Mucosa of descending colon (tissue), 3 donors: ENCODE results near the gene FMNL3. TPM values are rescaled to one million over a fixed set of nuclear protein-coding genes. Genes with fewer than 3 reads are reported as not detected.
"Not testable (repeated sequence)": the region's sequence is repeated elsewhere in the genome, so short reads cannot be mapped to it uniquely, and the experiment has no call there.

Experiments used
- ATAC-seq: fragments of 200-7000 bp; cut with Tn5 transposase; one replicate; pipeline ENCODE4 v1.9.1; 2020; ENCODE audit warnings: mild to moderate bottlenecking, moderate library complexity
- DNase-seq, 3 donors: peaks; one replicate each; pipeline ENCODE4 v3.0.0-alpha.2; 2020
- H3K36me3 ChIP-seq: fragments of 200-600 bp; one replicate; pipeline ENCODE4 v1.8.0; 2021; ENCODE audit warnings: low read depth, mild to moderate bottlenecking
- H3K4me1 ChIP-seq: fragments of 200-600 bp; one replicate; pipeline ENCODE4 v1.8.0; 2021; ENCODE audit warnings: low read depth, mild to moderate bottlenecking
- H3K4me3 ChIP-seq: fragments of 200-600 bp; one replicate; pipeline ENCODE4 v1.8.0; 2021; ENCODE audit warnings: mild to moderate bottlenecking
- H3K9me3 ChIP-seq: fragments of 200-600 bp; one replicate; pipeline ENCODE4 v1.8.0; 2021; ENCODE audit warnings: mild to moderate bottlenecking
- intact Hi-C, 2 donors: fragments of 100-400 bp; cut with DNase I in 1 of 2; cut with micrococcal nuclease in 1 of 2; formaldehyde crosslinking; loops; one replicate each; pipeline versions ENCODE4 v1.11.0 to v1.11.1; 2022; cut with DNase I, micrococcal nuclease
- total RNA-seq, 3 donors: library from RNA; stranded (reverse); fragmentation: NEBNext Ultra II Directional in 2 of 3; extraction: Animal tissue kit (Norgen Biotek cat#: 25700) in 2 of 3; gene quantifications; one replicate each; pipeline versions ENCODE4 v1.2.1 to v1.2.4, GENCODE V29; 2021 to 2023
- TF ChIP-seq, protein P1 (sequence below): fragments of 200-600 bp; IDR thresholded peaks from one replicate; pipeline ENCODE4 v1.8.0; 2022; ENCODE audit warnings: antibody characterized with exemption, mild to moderate bottlenecking
- donor health status: DM: no; HTN: no; CAD: no; lungs with moderate emphysema.
- donor health status: DM: no; HTN: no; CAD: no.
- donor health status: DM: no; HTN: yes; CAD: no.

FMNL3 gene
- total RNA-seq, 3 donors from 2014 or later: 4.2 to 13.4 (median 7.1) TPM

DNA sequence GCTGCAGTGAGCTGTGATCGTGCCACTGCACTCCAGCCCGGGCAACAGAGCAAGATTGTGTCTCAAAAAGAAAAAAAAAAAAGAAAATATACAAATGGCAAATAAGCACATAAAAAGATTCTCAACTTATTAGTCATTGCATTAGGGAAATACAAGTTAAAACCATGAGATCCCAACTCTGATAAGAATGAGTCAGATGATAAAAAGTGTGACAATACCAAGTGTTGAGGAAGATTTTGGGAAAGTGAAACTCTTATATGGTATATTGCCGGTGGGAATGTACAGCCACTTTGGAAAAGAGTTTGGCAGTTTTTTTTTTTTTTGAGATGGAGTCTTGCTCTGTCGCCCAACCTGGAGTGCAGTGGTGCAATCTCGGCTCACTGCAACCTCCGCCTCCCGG is 91.5 kb downstream of the FMNL3 start:
- DNase-seq (no peak), ATAC-seq (no peak)
- Histone ChIP-seq H3K4me3 (no peak overlapping the region), H3K36me3 (no peaks in the 10 kb centered on the region), H3K4me1 (no peaks in the 10 kb centered on the region), H3K9me3 (no peaks in the 10 kb centered on the region)
- intact Hi-C loops: no loop called here
- TF ChIP-seq, protein P1, sequence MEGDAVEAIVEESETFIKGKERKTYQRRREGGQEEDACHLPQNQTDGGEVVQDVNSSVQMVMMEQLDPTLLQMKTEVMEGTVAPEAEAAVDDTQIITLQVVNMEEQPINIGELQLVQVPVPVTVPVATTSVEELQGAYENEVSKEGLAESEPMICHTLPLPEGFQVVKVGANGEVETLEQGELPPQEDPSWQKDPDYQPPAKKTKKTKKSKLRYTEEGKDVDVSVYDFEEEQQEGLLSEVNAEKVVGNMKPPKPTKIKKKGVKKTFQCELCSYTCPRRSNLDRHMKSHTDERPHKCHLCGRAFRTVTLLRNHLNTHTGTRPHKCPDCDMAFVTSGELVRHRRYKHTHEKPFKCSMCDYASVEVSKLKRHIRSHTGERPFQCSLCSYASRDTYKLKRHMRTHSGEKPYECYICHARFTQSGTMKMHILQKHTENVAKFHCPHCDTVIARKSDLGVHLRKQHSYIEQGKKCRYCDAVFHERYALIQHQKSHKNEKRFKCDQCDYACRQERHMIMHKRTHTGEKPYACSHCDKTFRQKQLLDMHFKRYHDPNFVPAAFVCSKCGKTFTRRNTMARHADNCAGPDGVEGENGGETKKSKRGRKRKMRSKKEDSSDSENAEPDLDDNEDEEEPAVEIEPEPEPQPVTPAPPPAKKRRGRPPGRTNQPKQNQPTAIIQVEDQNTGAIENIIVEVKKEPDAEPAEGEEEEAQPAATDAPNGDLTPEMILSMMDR: no peak

DNA sequence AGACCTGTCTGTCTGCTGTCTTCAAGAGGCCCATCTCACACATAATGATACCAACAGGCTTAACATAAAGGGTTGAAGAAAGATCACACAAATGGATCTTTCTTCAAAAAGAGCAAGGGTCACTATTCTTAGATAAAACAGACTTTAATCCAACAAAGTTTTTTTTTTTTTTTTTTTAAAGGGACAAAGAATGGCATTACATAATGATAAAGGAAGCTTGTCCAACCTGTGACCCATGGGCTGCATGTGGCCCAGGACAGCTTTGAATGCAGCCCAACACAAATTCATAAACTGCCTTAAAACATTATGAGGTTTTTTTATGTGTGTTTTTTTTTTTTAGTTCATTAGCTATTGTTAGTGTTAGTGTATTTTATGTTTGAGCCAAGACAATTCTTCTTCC is 95.0 kb downstream of the FMNL3 start:
- no peak overlapping the region for H3K4me3 ChIP-seq
- ATAC-seq (no peak), DNase-seq (no peak)
- H3K9me3 ChIP-seq: no peaks in the 10 kb centered on the region
- intact Hi-C loops: no loop called here
- no peaks in the 10 kb centered on the region for H3K4me1 ChIP-seq
- H3K36me3 ChIP-seq: no peaks in the 10 kb centered on the region
- TF ChIP-seq, protein P1: no peak

DNA sequence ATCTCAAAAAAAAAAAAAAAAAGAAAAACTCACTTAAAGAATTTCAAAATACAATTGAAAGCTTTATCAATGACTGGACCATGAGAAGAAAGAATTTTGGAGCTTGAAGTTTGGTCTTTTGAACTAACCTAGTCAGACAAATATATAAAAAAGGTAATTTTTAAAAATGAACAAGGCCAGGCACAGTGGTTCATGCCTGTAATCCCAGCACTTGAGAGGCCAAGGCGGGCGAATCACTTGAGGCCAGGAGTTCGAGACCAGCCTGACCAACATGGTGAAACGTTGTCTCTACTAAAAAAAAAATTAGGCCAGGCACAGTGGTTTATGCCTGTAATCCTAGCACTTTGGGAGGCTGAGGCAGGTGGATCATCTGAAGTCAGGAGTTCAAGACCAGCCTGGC is 96.4 kb downstream of the FMNL3 start:
- H3K36me3 ChIP-seq, H3K4me3 ChIP-seq, DNase-seq, H3K4me1 ChIP-seq, ATAC-seq, intact Hi-C loops, H3K9me3 ChIP-seq: not testable (repeated sequence)

DNA sequence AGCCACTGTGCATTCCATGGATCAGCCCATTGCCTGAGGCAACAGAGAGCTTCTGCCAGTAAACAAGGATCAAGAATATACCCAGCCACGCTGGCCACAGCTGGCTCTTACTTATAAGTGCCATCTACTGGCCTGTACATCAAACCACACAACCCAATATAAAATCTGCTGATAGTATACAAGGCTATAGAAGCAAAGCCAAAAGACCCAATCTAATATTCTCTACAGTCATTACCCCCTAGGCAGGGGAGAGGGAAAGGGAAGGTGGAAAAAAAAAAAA is 97.4 kb downstream of the FMNL3 start:
- ATAC-seq: no peak
- no peak for DNase-seq
- intact Hi-C loops: no loop called here
- Histone ChIP-seq H3K9me3 (no peaks in the 10 kb centered on the region), H3K36me3 (no peaks in the 10 kb centered on the region), H3K4me3 (no peak overlapping the region), H3K4me1 (no peaks in the 10 kb centered on the region)
- TF ChIP-seq, protein P1: no peak

DNA sequence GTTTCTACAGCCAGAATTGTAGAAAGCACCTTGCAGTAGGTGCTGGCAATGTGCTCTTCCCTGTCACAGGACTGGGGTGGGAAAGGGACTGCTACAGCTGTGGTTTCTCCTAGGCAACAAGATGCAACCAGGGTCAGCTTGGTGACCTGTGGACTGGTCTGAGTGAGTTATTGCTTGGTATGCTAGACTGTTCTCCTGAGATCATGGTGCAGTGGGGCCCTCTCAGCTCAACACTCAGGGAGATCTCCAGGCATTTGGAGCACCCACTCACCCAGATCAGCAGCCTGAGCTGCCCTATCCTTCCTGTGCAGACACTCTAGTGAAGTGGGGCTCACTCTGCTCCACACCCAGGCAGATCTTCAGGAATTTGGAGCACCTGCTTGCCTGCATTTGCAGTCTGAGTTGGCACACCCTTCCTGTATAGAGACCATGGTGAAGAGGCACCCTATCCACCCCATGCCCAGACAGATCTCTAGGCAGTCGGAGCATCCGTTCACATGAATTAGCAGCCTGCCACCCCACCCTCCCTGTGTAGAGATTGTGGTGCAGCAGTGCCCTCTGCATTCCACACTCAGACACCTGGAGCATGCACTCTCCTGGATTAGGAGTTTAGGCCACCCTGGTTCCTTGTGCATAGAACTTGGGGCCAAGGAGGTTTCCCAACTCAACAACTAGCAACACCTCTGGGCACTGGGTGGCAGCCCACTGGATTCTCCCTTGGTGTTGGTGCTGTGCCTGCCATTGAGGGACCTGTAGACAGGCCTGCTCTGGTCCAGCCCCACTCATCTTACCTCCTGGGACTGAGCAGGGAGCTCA is 97.9 kb downstream of the FMNL3 start:
- intact Hi-C loops: no loop called here
- TF ChIP-seq, protein P1: no peak
- ATAC-seq (no peak), DNase-seq (no peak)
- no peaks in the 10 kb centered on the region for H3K9me3 ChIP-seq
- no peak overlapping the region for H3K4me3 ChIP-seq
- H3K36me3 ChIP-seq: no peaks in the 10 kb centered on the region
- no peaks in the 10 kb centered on the region for H3K4me1 ChIP-seq

DNA sequence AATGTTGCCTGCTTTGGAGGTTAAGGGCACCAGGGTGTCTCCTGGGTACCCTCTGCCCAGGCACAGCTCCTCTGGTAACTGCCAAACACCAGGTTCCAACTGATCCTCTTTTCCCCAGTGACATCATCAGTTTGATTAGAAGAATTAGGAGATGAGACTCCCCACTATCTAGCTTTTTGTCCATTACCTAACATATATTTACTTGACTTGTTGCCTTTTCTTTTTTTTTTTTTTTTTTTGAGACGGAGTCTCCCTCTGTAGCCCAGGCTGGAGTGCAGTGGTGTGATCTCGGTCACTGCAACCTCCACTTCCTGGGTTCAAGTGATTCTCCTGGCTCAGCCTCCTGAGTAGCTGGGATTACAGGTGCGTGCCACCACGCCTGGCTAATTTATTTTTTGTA is 101.7 kb downstream of the FMNL3 start, which contains the start of gene FAM186B:
Gene FAM186B, minus strand, starts transcription at position 101 of the 400 bp plus-strand sequence. CDS start 162 bp downstream, outside the sequence.
- H3K36me3 ChIP-seq, intact Hi-C loops, ATAC-seq, H3K4me3 ChIP-seq, H3K4me1 ChIP-seq, DNase-seq, H3K9me3 ChIP-seq: not testable (repeated sequence)

DNA sequence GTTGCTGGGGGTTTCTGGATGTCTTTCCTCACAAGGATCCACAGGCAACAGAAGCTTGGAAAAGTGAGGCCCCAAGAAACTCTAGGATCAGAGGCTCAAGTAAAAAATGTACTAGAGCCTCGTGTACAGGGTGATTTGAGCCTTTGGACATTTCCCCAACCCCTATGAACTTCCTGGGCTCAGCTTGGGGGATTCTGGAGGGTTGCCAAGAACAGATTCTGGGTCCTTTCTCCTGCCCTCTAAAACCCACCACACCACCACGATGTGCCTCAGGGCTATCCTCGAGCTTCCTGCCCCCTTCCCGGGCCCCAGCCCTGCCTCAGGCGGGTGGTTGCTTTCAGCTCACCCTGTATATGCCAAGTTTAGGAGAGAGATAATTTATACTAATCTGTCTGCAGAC is 102.3 kb downstream of the FMNL3 start:
- TF ChIP-seq, protein P1: no peak
- ATAC-seq (no peak), DNase-seq (no peak)
- H3K9me3 ChIP-seq: no peaks in the 10 kb centered on the region
- no peak overlapping the region for H3K4me3 ChIP-seq
- H3K4me1 ChIP-seq: no peaks in the 10 kb centered on the region
- H3K36me3 ChIP-seq: no peaks in the 10 kb centered on the region
- intact Hi-C loops: no loop called here
